ENCODE results near the gene MYO9B. TPM values are rescaled to one million over a fixed set of nuclear protein-coding genes. Genes with fewer than 3 reads are reported as not detected.

Gene MYO9B
- total and polyA plus RNA-seq, 12 donors, result 19.9 to 55.2 (median 27.9) TPM

DNA sequence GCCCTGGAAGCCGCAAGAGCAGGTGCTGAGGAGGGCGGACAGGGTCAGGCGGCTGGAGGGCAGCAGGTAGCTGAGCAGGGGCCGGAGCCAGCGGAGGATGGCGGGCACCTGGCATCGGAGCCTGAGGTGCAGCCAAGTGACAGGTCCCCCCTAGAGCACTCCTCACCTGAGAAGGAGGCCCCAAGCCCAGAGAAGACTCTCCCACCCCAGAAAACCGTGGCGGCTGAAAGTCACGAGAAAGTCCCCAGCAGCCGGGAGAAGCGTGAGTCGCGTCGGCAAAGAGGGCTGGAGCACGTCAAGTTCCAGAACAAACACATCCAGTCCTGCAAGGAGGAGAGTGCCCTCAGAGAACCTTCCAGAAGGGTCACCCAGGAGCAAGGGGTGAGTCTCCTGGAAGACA, 119.0 kb downstream of the MYO9B start:
- intact Hi-C loops (cut with DNase I), result no loop called here
- WGBS, 2 donors, result 96 to 97% methylated on average over 16 of the region's 16 CpGs

GRCh38 chr19:17195106-17195505, 119.5 kb downstream of the MYO9B start:
- DNase-seq, result no peak
- Histone ChIP-seq H3K4me1 (no peaks in the 10 kb centered on the region), H3K36me3 (peaks cover 8 to 99% (median 74%) of the 10 kb centered on the region in 9 donors), H3K4me3 (no peak overlapping the region), H3K27ac (no peak overlapping the region), H3K9me3 (no peaks in the 10 kb centered on the region), H3K27me3 (no peaks in the 10 kb centered on the region)
- no peak for TF ChIP-seq CTCF (IDR thresholded peaks at IDR 0.05)
- intact Hi-C loops (cut with DNase I), result no loop called here
- 98% methylated on average over 20 to 23 of the region's 23 CpGs for WGBS, 2 donors
- no peak for ATAC-seq

More for the DNA sequence above, 119.0 kb downstream of the MYO9B start:
- ATAC-seq (no peak), DNase-seq (no peak)
- no peaks in the 10 kb centered on the region for H3K27me3 ChIP-seq
- H3K27ac ChIP-seq, result no peak overlapping the region
- H3K4me3 ChIP-seq, result no peak overlapping the region
- H3K36me3 ChIP-seq, result peaks cover 8 to 99% (median 70%) of the 10 kb centered on the region in 9 donors
- TF ChIP-seq CTCF (IDR thresholded peaks at IDR 0.05), result no peak
- H3K4me1 ChIP-seq, result no peaks in the 10 kb centered on the region
- no peaks in the 10 kb centered on the region for H3K9me3 ChIP-seq

GRCh38 chr19:17196610-17197009, 121.0 kb downstream of the MYO9B start:
- intact Hi-C loops (cut with DNase I), result no loop called here
- Histone ChIP-seq H3K36me3 (peaks cover 4 to 99% (median 75%) of the 10 kb centered on the region in 9 donors), H3K27me3 (no peaks in the 10 kb centered on the region), H3K4me1 (no peaks in the 10 kb centered on the region), H3K9me3 (no peaks in the 10 kb centered on the region), H3K27ac (no peak overlapping the region), H3K4me3 (no peak overlapping the region)
- no peak for DNase-seq
- no peak for ATAC-seq
- TF ChIP-seq CTCF (IDR thresholded peaks at IDR 0.05), result no peak
- 97 to 98% methylated on average over 7 of the region's 7 CpGs for WGBS, 2 donors

DNA sequence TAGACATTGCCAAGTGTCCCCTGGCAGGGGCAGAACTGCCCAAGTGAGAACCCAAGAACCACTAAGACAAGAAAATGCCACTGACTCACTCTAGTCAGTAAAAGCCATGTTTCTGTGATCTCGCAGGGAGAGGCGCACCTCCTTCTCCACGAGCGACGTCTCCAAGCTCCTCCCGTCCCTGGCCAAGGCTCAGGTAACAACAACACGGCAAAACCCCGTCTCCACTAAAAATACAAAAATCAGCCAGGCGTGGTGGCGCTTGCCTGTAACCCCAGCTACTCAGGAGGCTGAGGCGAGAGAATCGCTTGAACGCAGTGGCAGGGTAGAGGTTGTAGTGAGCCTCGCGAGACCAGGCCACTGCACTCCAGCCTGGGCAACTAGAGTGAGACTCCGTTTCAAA, 122.1 kb downstream of the MYO9B start:
- no peaks in the 10 kb centered on the region for H3K27me3 ChIP-seq

More for the DNA sequence above, 122.1 kb downstream of the MYO9B start:
- Histone ChIP-seq H3K9me3 (no peaks in the 10 kb centered on the region), H3K36me3 (peaks cover 4 to 99% (median 70%) of the 10 kb centered on the region in 9 donors), H3K27ac (no peak overlapping the region), H3K4me1 (no peaks in the 10 kb centered on the region), H3K4me3 (no peak overlapping the region)
- DNase-seq (no peak), ATAC-seq (no peak)
- no peak for TF ChIP-seq CTCF (IDR thresholded peaks at IDR 0.05)
- intact Hi-C loops (cut with DNase I), result no loop called here
- 94 to 97% methylated on average over 16 of the region's 16 CpGs for WGBS, 2 donors
